H9 (cell line): ENCODE data around the gene METTL25B. TPM values are rescaled to one million over a fixed set of nuclear protein-coding genes. Genes with fewer than 3 reads are reported as not detected.

Source experiments
- DNase-seq: peaks from one replicate; pipeline ENCODE4 v3.0.0-alpha.2; 2017
- H2AFZ ChIP-seq: one replicate; pipeline ENCODE4 v1.6.1; 2013; ENCODE audit warnings: mild to moderate bottlenecking, low read length, control low read depth, moderate library complexity
- H2AK5ac ChIP-seq: 2 replicates; pipeline ENCODE4 v1.6.1; 2013; ENCODE audit warnings: low read length, control low read depth, mixed read lengths; ENCODE audit not compliant: insufficient read length
- H2BK120ac ChIP-seq: one replicate; pipeline ENCODE4 v1.6.1; 2013; ENCODE audit warnings: low read depth, mild to moderate bottlenecking, low read length, control low read depth, inconsistent platforms; ENCODE audit not compliant: poor library complexity, severe bottlenecking
- H2BK12ac ChIP-seq: 2 replicates; pipeline ENCODE4 v1.6.1; 2013; ENCODE audit warnings: low read length, control low read depth, mixed read lengths, low read depth; ENCODE audit not compliant: insufficient read length
- H2BK15ac ChIP-seq: 2 replicates; pipeline ENCODE4 v1.6.1; 2013; ENCODE audit warnings: low read depth, low read length, control low read depth
- H2BK20ac ChIP-seq: one replicate; pipeline ENCODE4 v1.6.1; 2013; ENCODE audit warnings: low read depth, mild to moderate bottlenecking, low read length, control low read depth, inconsistent platforms; ENCODE audit not compliant: poor library complexity, severe bottlenecking
- H2BK5ac ChIP-seq: 2 replicates; pipeline ENCODE4 v1.6.1; 2013; ENCODE audit warnings: low read length, control low read depth, mixed read lengths; ENCODE audit not compliant: insufficient read length
- H3K14ac ChIP-seq: 2 replicates; pipeline ENCODE4 v1.6.1; 2013; ENCODE audit warnings: low read length, control low read depth; ENCODE audit not compliant: insufficient read depth
- H3K18ac ChIP-seq: 2 replicates; pipeline ENCODE4 v1.6.1; 2013; ENCODE audit warnings: low read depth, mild to moderate bottlenecking, mixed read lengths, low read length, control low read depth; ENCODE audit not compliant: insufficient read length
- H3K23ac ChIP-seq: 2 replicates; pipeline ENCODE4 v1.6.1; 2013; ENCODE audit warnings: low read length, control low read depth, mixed read lengths, low read depth; ENCODE audit not compliant: insufficient read length
- H3K23me2 ChIP-seq: 2 replicates; pipeline ENCODE4 v1.6.1; 2013; ENCODE audit warnings: low read depth, mild to moderate bottlenecking, mixed read lengths, low read length, control low read depth; ENCODE audit not compliant: insufficient read length, poor library complexity, severe bottlenecking
- H3K27ac ChIP-seq: 2 replicates; pipeline ENCODE4 v1.5.1; 2013; ENCODE audit warnings: low read length, control low read depth, mixed read lengths, low read depth; ENCODE audit not compliant: insufficient read length
- H3K27me3 ChIP-seq: 2 replicates; pipeline ENCODE4 v1.6.1; 2013; ENCODE audit warnings: low read length, control low read depth, inconsistent platforms; ENCODE audit not compliant: insufficient read depth
- H3K4ac ChIP-seq: 2 replicates; pipeline ENCODE4 v1.6.1; 2013; ENCODE audit warnings: low read depth, mild to moderate bottlenecking, control low read depth, inconsistent platforms, low read length, moderate library complexity
- H3K4me1 ChIP-seq: 2 replicates; pipeline ENCODE4 v1.6.1; 2013; ENCODE audit warnings: low read length, control low read depth, inconsistent platforms; ENCODE audit not compliant: insufficient read depth
- H3K4me2 ChIP-seq: 2 replicates; pipeline ENCODE4 v1.6.1; 2013; ENCODE audit warnings: low read length, control low read depth, mixed read lengths; ENCODE audit not compliant: insufficient read length, insufficient read depth
- H3K56ac ChIP-seq: 2 replicates; pipeline ENCODE4 v1.6.1; 2013; ENCODE audit warnings: low read depth, mild to moderate bottlenecking, mixed read lengths, low read length, control low read depth; ENCODE audit not compliant: insufficient read length
- H3K79me1 ChIP-seq: 2 replicates; pipeline ENCODE4 v1.6.1; 2013; ENCODE audit warnings: low read depth, mild to moderate bottlenecking, moderate library complexity, low read length, control low read depth, inconsistent platforms; ENCODE audit not compliant: insufficient read depth, poor library complexity, severe bottlenecking
- H3K79me2 ChIP-seq: 2 replicates; pipeline ENCODE4 v1.6.1; 2013; ENCODE audit warnings: low read length, control low read depth, inconsistent platforms; ENCODE audit not compliant: insufficient read depth
- H3K9ac ChIP-seq: 2 replicates; pipeline ENCODE4 v1.6.1; 2013; ENCODE audit warnings: low read length, control low read depth, mixed read lengths; ENCODE audit not compliant: insufficient read length; ENCODE audit errors: extremely low read depth
- H3K9me3 ChIP-seq: one replicate; pipeline ENCODE4 v1.6.1; 2013; ENCODE audit warnings: low read depth, low read length, inconsistent platforms; ENCODE audit not compliant: control insufficient read depth
- H3T11ph ChIP-seq: one replicate; pipeline ENCODE4 v1.6.1; 2013; ENCODE audit warnings: mild to moderate bottlenecking, low read length, control low read depth, inconsistent platforms
- H4K20me1 ChIP-seq: one replicate; pipeline ENCODE4 v1.6.1; 2013; ENCODE audit not compliant: control insufficient read depth, insufficient read length, insufficient read depth
- H4K5ac ChIP-seq: 2 replicates; pipeline ENCODE4 v1.6.1; 2013; ENCODE audit warnings: low read depth, mild to moderate bottlenecking, mixed read lengths, low read length, control low read depth; ENCODE audit not compliant: insufficient read length
- H4K8ac ChIP-seq: replicated peaks from 2 replicates; pipeline ENCODE4 v1.6.1; 2013; ENCODE audit warnings: low read length, control low read depth, mixed read lengths, low read depth; ENCODE audit not compliant: insufficient read length
- H4K91ac ChIP-seq: 2 replicates; pipeline ENCODE4 v1.6.1; 2013; ENCODE audit warnings: low read depth, mild to moderate bottlenecking, moderate library complexity, mixed read lengths, low read length, control low read depth; ENCODE audit not compliant: insufficient read length
- H3K27ac Mint-ChIP-seq, 3 experiments: 2 replicates in 2 of 3; 3 replicates in 1 of 3; pipeline ENCODE4 v1.8.0; 2020 to 2021; ENCODE audit warnings: mixed read lengths in 3 of 3, mild to moderate bottlenecking in 1 of 3, moderate library complexity in 1 of 3
- H3K27me3 Mint-ChIP-seq: 2 replicates; pipeline ENCODE4 v1.8.0; 2021; ENCODE audit warnings: low read depth, mild to moderate bottlenecking, moderate library complexity, mixed read lengths
- H3K36me3 Mint-ChIP-seq, 3 experiments: 2 replicates in 2 of 3; 3 replicates in 1 of 3; pipeline ENCODE4 v1.8.0; 2020 to 2021; ENCODE audit warnings: low read depth in 3 of 3, mixed read lengths in 3 of 3; ENCODE audit not compliant: insufficient read depth in 1 of 3
- H3K4me1 Mint-ChIP-seq, 2 experiments: 2 replicates each; pipeline ENCODE4 v1.8.0; 2020; ENCODE audit warnings: mixed read lengths in 2 of 2
- H3K4me3 Mint-ChIP-seq, 2 experiments: 2 replicates in 1 of 2; 3 replicates in 1 of 2; pipeline ENCODE4 v1.8.0; 2020 to 2021; ENCODE audit warnings: mild to moderate bottlenecking in 2 of 2, mixed read lengths in 2 of 2, moderate library complexity in 1 of 2
- H3K9me3 Mint-ChIP-seq, 2 experiments: 2 replicates in 1 of 2; 3 replicates in 1 of 2; pipeline ENCODE4 v1.8.0; 2020; ENCODE audit warnings: mild to moderate bottlenecking in 2 of 2, mixed read lengths in 2 of 2, moderate library complexity in 1 of 2
- WGBS: extraction: QIAGEN DNeasy Blood & Tissue Kit; methylation state at CpG from one replicate; pipeline ENCODE4 v1.1.7; 2013; ENCODE audit warnings: missing lambda C conversion rate, low lambda C conversion rate, mixed read lengths; ENCODE audit not compliant: insufficient read length; ENCODE audit errors: extremely low coverage; 5-methylcytosine and 5-hydroxymethylcytosine counted together
- total RNA-seq: library from RNA; stranded (reverse); gene quantifications from 2 replicates; pipeline ENCODE4 v1.2.1, GENCODE V29; 2021
- TF ChIP-seq, protein P1 (sequence below): fragments of 200-600 bp; sonication (generic); conservative IDR thresholded peaks from 3 replicates; pipeline ENCODE4 v1.8.0; 2021; ENCODE audit warnings: antibody characterized with exemption, mild to moderate bottlenecking

The METTL25B gene
- total RNA-seq, 1 experiment from 2014 or later, result 26.2 TPM

DNA sequence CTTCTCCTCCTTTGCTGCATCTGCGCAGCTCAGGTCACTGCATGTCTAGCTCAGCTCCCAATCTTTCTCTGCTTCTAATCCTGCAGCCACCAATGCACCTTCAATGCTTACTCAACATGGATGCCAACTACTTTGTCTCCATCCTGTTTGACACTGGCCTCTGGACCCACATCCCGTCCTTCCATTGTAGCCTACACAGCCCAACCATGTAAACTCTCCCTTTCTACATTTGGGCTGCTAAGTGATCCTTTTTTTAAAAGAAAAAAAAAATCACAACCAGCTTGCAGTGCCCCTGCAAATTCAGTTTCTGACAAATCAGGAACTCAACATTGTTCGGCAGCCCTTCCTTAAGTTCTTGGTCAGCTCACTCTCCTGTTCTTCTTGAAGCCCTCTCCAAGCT lies 13.4 kb upstream of the METTL25B start:
- Histone ChIP-seq H2AK5ac (no peak overlapping the region), H3K79me1 (no peaks in the 10 kb centered on the region), H3K27ac (no peak overlapping the region), H3K4ac (no peak overlapping the region), H4K8ac (no peak overlapping the region), H4K20me1 (no peaks in the 10 kb centered on the region), H3K9me3 (no peaks in the 10 kb centered on the region), H4K5ac (no peak overlapping the region), H2BK15ac (no peak overlapping the region), H3K27me3 (no peaks in the 10 kb centered on the region), H3K4me1 (no peaks in the 10 kb centered on the region; the same call in 1 of the 2 replicates), H3K4me2 (no peak overlapping the region), H2BK120ac (no peak overlapping the region), H3T11ph (no peak overlapping the region), H3K9ac (no peak overlapping the region), H4K91ac (no peak overlapping the region), H3K23me2 (no peaks in the 10 kb centered on the region), H3K18ac (no peak overlapping the region), H2AFZ (no peak overlapping the region), H3K79me2 (no peaks in the 10 kb centered on the region), H3K23ac (no peak overlapping the region), H2BK20ac (no peak overlapping the region), H3K14ac (no peak overlapping the region), H3K56ac (no peak overlapping the region), H2BK5ac (no peak overlapping the region), H2BK12ac (no peak overlapping the region)
- no CpG with 5 or more reads among the region's 3 CpGs for WGBS
- TF ChIP-seq, protein P1, sequence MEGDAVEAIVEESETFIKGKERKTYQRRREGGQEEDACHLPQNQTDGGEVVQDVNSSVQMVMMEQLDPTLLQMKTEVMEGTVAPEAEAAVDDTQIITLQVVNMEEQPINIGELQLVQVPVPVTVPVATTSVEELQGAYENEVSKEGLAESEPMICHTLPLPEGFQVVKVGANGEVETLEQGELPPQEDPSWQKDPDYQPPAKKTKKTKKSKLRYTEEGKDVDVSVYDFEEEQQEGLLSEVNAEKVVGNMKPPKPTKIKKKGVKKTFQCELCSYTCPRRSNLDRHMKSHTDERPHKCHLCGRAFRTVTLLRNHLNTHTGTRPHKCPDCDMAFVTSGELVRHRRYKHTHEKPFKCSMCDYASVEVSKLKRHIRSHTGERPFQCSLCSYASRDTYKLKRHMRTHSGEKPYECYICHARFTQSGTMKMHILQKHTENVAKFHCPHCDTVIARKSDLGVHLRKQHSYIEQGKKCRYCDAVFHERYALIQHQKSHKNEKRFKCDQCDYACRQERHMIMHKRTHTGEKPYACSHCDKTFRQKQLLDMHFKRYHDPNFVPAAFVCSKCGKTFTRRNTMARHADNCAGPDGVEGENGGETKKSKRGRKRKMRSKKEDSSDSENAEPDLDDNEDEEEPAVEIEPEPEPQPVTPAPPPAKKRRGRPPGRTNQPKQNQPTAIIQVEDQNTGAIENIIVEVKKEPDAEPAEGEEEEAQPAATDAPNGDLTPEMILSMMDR, result no peak
- Mint-ChIP-seq H3K27ac (no peak overlapping the region; a peak in 2 of 7 replicates), H3K36me3 (peaks cover 0 to 13% (median 4%) of the 10 kb centered on the region in 3 experiments; a peak in 4 of 7 replicates), H3K4me1 (peaks cover 34 to 46% of the 10 kb centered on the region in 2 experiments), H3K9me3 (no peaks in the 10 kb centered on the region), H3K27me3 (peaks cover 3% of the 10 kb centered on the region), H3K4me3 (no peak overlapping the region; a peak in 1 of 5 replicates)
- DNase-seq, result no peak
